WTC11 (cell line): ENCODE results near the gene RBM45. TPM values are rescaled to one million over a fixed set of nuclear protein-coding genes. Genes with fewer than 3 reads are reported as not detected.

Source experiments
- ATAC-seq: fragments of 200-7000 bp; cut with Tn5 transposase; 2 replicates; pipeline ENCODE4 v1.10.0; 2021; ENCODE audit warnings: mild to moderate bottlenecking, moderate library complexity
- CTCF ChIA-PET: fragments of 300-600 bp; sonication (Branson Sonifier 250); formaldehyde crosslinking; loops from one replicate; lab custom pipeline; 2021; ENCODE audit warnings: antibody characterized with exemption; lab: Charles Lee
- POLR2A ChIA-PET: fragments of 350-600 bp; sonication (Branson Sonifier 250); formaldehyde crosslinking; loops from one replicate; lab custom pipeline; 2021; ENCODE audit warnings: antibody characterized with exemption; lab: Charles Lee
- DNase-seq: peaks from one replicate; pipeline ENCODE4 v3.0.0; 2021; ENCODE audit warnings: low spot score
- H3K27ac Mint-ChIP-seq: 2 replicates; pipeline ENCODE4 v1.8.0; 2021; ENCODE audit warnings: mixed read lengths
- H3K27me3 Mint-ChIP-seq: 2 replicates; pipeline ENCODE4 v1.8.0; 2021; ENCODE audit warnings: low read depth, mild to moderate bottlenecking, moderate library complexity, mixed read lengths
- H3K36me3 Mint-ChIP-seq: 2 replicates; pipeline ENCODE4 v1.8.0; 2021; ENCODE audit warnings: mixed read lengths
- H3K4me1 Mint-ChIP-seq: 2 replicates; pipeline ENCODE4 v1.8.0; 2022; ENCODE audit warnings: mixed read lengths
- H3K4me3 Mint-ChIP-seq: 2 replicates; pipeline ENCODE4 v1.8.0; 2021; ENCODE audit warnings: mild to moderate bottlenecking, moderate library complexity, mixed read lengths
- H3K9me3 Mint-ChIP-seq: 2 replicates; pipeline ENCODE4 v1.8.0; 2021; ENCODE audit warnings: mixed read lengths
- EMX1 ChIP-seq: fragments of 250-450 bp; sonication (Bioruptor Pico); IDR thresholded peaks from 2 replicates; pipeline ENCODE4 v1.8.0; 2021; ENCODE audit warnings: mild to moderate bottlenecking
- ETV6 ChIP-seq: sonication (generic); formaldehyde crosslinking; IDR thresholded peaks from 2 replicates; pipeline ENCODE4 v1.8.1; 2022; ENCODE audit warnings: mild to moderate bottlenecking, missing genetic modification reagents
- GABPB1 ChIP-seq: sonication (generic); formaldehyde crosslinking; IDR thresholded peaks from 2 replicates; pipeline ENCODE4 v1.8.1; 2023; ENCODE audit warnings: mild to moderate bottlenecking, missing genetic modification reagents
- JUN ChIP-seq: sonication (generic); formaldehyde crosslinking; IDR thresholded peaks from 2 replicates; pipeline ENCODE4 v1.8.0; 2023; ENCODE audit warnings: mild to moderate bottlenecking, missing genetic modification reagents
- SMAD3 ChIP-seq: sonication (generic); formaldehyde crosslinking; IDR thresholded peaks from 2 replicates; pipeline ENCODE4 v1.8.0; 2022; ENCODE audit warnings: missing genetic modification reagents, mild to moderate bottlenecking, borderline replicate concordance
- SOX15 ChIP-seq: fragments of 250-450 bp; sonication (Bioruptor Pico); IDR thresholded peaks from 2 replicates; pipeline ENCODE4 v1.9.0; 2021; ENCODE audit warnings: mild to moderate bottlenecking
- ZNF121 ChIP-seq: sonication (generic); formaldehyde crosslinking; IDR thresholded peaks from 2 replicates; pipeline ENCODE4 v1.8.0; 2023; ENCODE audit warnings: missing genetic modification reagents
- ZNF138 ChIP-seq: sonication (generic); formaldehyde crosslinking; conservative IDR thresholded peaks from 2 replicates; pipeline ENCODE4 v1.8.1; 2022; ENCODE audit warnings: mild to moderate bottlenecking, moderate library complexity, missing genetic modification reagents
- ZNF219 ChIP-seq: sonication (generic); formaldehyde crosslinking; IDR thresholded peaks from 2 replicates; pipeline ENCODE4 v1.8.0; 2023; ENCODE audit warnings: missing genetic modification reagents, mild to moderate bottlenecking, borderline replicate concordance
- ZNF263 ChIP-seq: sonication (generic); formaldehyde crosslinking; IDR thresholded peaks from 2 replicates; pipeline ENCODE4 v1.8.1; 2022; ENCODE audit warnings: low read depth, mild to moderate bottlenecking, moderate library complexity, missing genetic modification reagents
- ZNF317 ChIP-seq: sonication (generic); formaldehyde crosslinking; IDR thresholded peaks from 2 replicates; pipeline ENCODE4 v1.8.1; 2023; ENCODE audit warnings: low read depth, mild to moderate bottlenecking, moderate library complexity, missing genetic modification reagents, borderline replicate concordance
- ZNF671 ChIP-seq: fragments of 250-450 bp; sonication (Bioruptor Pico); IDR thresholded peaks from 2 replicates; pipeline ENCODE4 v1.8.0; 2021; ENCODE audit warnings: mild to moderate bottlenecking
- total RNA-seq: library from RNA; stranded (reverse); gene quantifications from 3 replicates; pipeline ENCODE4 v1.2.3, GENCODE V29; 2021
- TF ChIP-seq, protein P1 (sequence below): fragments of 250-450 bp; sonication (Bioruptor Pico); IDR thresholded peaks from 2 replicates; pipeline ENCODE4 v1.9.0; 2021; ENCODE audit warnings: mild to moderate bottlenecking
- TF ChIP-seq, protein P2 (sequence below): sonication (generic); formaldehyde crosslinking; IDR thresholded peaks from 2 replicates; pipeline ENCODE4 v1.8.1; 2023; ENCODE audit warnings: mild to moderate bottlenecking, missing genetic modification reagents, moderate library complexity
- TF ChIP-seq, protein P3 (sequence below): sonication (generic); formaldehyde crosslinking; IDR thresholded peaks from 2 replicates; pipeline ENCODE4 v1.8.1; 2022; ENCODE audit warnings: low read depth, mild to moderate bottlenecking, moderate library complexity, missing genetic modification reagents, borderline replicate concordance
- TF ChIP-seq, protein P4 (sequence below): sonication (generic); formaldehyde crosslinking; IDR thresholded peaks from 2 replicates; pipeline ENCODE4 v1.8.1; 2023; ENCODE audit warnings: mild to moderate bottlenecking, missing genetic modification reagents, moderate library complexity
- TF ChIP-seq, protein P5 (sequence below): fragments of 250-450 bp; sonication (Bioruptor Pico); IDR thresholded peaks from 2 replicates; pipeline ENCODE4 v1.9.0; 2021; ENCODE audit warnings: mild to moderate bottlenecking, borderline replicate concordance
- TF ChIP-seq, protein P6 (sequence below): sonication (generic); formaldehyde crosslinking; conservative IDR thresholded peaks from 2 replicates; pipeline ENCODE4 v1.8.1; 2022; ENCODE audit warnings: mild to moderate bottlenecking, missing genetic modification reagents
- TF ChIP-seq, protein P7 (sequence below): sonication (generic); formaldehyde crosslinking; IDR thresholded peaks from 2 replicates; pipeline ENCODE4 v1.8.0; 2023; ENCODE audit warnings: mild to moderate bottlenecking, missing genetic modification reagents

RBM45 gene
- total RNA-seq, 1 experiment from 2014 or later: 9.2 TPM

DNA sequence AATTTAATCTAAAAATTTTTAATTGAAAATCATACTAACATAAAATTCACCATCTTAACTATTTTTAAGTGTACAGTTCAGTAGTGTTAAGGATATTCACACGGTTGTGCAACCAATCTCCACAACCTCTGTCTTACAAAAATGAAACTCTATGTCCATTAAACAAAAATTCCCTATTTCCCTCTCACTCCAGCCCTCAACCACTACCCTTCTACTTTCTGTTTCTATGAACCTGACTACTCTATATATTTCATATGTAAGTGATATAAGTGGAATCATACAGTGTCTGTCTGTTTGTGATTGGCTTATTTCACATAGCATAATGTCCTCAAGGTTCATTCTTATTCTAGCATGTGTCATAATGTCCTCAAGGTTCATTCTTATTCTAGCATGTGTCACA is 47.7 kb downstream of the RBM45 start:
- peaks cover 7% of the 10 kb centered on the region for H3K36me3 Mint-ChIP-seq
- no peak overlapping the region for H3K4me3 Mint-ChIP-seq
- POLR2A ChIA-PET: no interaction called here
- H3K27me3 Mint-ChIP-seq: peaks cover 3% of the 10 kb centered on the region; the same call in 1 of the 2 replicates
- TF ChIP-seq, protein P1, sequence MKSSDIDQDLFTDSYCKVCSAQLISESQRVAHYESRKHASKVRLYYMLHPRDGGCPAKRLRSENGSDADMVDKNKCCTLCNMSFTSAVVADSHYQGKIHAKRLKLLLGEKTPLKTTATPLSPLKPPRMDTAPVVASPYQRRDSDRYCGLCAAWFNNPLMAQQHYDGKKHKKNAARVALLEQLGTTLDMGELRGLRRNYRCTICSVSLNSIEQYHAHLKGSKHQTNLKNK (CRISPR knock-in tag): no peak
- TF ChIP-seq ZNF121 (CRISPR knock-in tag) (no peak), ETV6 (CRISPR knock-in tag) (no peak), JUN (CRISPR knock-in tag) (no peak), SOX15 (CRISPR knock-in tag) (no peak), GABPB1 (CRISPR knock-in tag) (no peak)
- TF ChIP-seq, protein P2, sequence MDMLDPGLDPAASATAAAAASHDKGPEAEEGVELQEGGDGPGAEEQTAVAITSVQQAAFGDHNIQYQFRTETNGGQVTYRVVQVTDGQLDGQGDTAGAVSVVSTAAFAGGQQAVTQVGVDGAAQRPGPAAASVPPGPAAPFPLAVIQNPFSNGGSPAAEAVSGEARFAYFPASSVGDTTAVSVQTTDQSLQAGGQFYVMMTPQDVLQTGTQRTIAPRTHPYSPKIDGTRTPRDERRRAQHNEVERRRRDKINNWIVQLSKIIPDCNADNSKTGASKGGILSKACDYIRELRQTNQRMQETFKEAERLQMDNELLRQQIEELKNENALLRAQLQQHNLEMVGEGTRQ (CRISPR knock-in tag): no peak
- TF ChIP-seq, protein P3, sequence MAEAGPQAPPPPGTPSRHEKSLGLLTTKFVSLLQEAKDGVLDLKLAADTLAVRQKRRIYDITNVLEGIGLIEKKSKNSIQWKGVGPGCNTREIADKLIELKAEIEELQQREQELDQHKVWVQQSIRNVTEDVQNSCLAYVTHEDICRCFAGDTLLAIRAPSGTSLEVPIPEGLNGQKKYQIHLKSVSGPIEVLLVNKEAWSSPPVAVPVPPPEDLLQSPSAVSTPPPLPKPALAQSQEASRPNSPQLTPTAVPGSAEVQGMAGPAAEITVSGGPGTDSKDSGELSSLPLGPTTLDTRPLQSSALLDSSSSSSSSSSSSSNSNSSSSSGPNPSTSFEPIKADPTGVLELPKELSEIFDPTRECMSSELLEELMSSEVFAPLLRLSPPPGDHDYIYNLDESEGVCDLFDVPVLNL (CRISPR knock-in tag): no peak
- TF ChIP-seq, protein P4, sequence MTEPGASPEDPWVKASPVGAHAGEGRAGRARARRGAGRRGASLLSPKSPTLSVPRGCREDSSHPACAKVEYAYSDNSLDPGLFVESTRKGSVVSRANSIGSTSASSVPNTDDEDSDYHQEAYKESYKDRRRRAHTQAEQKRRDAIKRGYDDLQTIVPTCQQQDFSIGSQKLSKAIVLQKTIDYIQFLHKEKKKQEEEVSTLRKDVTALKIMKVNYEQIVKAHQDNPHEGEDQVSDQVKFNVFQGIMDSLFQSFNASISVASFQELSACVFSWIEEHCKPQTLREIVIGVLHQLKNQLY (CRISPR knock-in tag): no peak
- H3K9me3 Mint-ChIP-seq: peaks cover 10% of the 10 kb centered on the region
- ATAC-seq: no peak
- no peaks in the 10 kb centered on the region; the same call in 1 of the 2 replicates for H3K4me1 Mint-ChIP-seq
- H3K27ac Mint-ChIP-seq: no peak overlapping the region
- CTCF ChIA-PET: interaction anchor here (1.2 kb wide), 1 partner anchor 247 kb away, joined by 3 read pairs; no protein-coding TSS in a partner anchor
- no peak for DNase-seq

DNA sequence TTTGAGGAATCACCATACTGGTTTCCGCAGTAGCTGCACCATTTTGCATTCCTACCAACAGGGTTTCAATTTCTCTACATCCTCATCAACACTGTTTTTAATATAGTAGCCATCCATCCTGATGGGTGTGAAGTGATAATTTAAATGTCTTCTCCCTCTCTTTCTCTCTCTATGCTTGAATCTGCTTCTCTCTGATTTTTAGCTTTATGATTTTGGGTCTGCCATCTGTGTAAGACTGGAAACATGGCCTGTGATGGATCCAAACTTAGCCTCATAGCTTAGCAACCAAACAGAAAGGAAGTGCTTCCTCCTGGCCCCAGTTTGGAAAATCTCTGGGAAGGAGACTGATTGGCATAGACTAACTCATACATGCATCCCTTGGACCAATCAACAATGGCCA is 48.4 kb downstream of the RBM45 start:
- Mint-ChIP-seq H3K4me1 (no peaks in the 10 kb centered on the region; the same call in 1 of the 2 replicates), H3K36me3 (peaks cover under 1% of the 10 kb centered on the region), H3K4me3 (no peak overlapping the region), H3K27me3 (no peaks in the 10 kb centered on the region), H3K27ac (no peak overlapping the region), H3K9me3 (peaks cover 4% of the 10 kb centered on the region)
- CTCF ChIA-PET: interaction anchor here (1.2 kb wide), 1 partner anchor 247 kb away, joined by 3 read pairs; no protein-coding TSS in a partner anchor
- DNase-seq (no peak), ATAC-seq (no peak)
- POLR2A ChIA-PET: no interaction called here
- TF ChIP-seq ZNF317 (CRISPR knock-in tag): no peak
- no peak for TF ChIP-seq ZNF219 (CRISPR knock-in tag)
- TF ChIP-seq, protein P5, sequence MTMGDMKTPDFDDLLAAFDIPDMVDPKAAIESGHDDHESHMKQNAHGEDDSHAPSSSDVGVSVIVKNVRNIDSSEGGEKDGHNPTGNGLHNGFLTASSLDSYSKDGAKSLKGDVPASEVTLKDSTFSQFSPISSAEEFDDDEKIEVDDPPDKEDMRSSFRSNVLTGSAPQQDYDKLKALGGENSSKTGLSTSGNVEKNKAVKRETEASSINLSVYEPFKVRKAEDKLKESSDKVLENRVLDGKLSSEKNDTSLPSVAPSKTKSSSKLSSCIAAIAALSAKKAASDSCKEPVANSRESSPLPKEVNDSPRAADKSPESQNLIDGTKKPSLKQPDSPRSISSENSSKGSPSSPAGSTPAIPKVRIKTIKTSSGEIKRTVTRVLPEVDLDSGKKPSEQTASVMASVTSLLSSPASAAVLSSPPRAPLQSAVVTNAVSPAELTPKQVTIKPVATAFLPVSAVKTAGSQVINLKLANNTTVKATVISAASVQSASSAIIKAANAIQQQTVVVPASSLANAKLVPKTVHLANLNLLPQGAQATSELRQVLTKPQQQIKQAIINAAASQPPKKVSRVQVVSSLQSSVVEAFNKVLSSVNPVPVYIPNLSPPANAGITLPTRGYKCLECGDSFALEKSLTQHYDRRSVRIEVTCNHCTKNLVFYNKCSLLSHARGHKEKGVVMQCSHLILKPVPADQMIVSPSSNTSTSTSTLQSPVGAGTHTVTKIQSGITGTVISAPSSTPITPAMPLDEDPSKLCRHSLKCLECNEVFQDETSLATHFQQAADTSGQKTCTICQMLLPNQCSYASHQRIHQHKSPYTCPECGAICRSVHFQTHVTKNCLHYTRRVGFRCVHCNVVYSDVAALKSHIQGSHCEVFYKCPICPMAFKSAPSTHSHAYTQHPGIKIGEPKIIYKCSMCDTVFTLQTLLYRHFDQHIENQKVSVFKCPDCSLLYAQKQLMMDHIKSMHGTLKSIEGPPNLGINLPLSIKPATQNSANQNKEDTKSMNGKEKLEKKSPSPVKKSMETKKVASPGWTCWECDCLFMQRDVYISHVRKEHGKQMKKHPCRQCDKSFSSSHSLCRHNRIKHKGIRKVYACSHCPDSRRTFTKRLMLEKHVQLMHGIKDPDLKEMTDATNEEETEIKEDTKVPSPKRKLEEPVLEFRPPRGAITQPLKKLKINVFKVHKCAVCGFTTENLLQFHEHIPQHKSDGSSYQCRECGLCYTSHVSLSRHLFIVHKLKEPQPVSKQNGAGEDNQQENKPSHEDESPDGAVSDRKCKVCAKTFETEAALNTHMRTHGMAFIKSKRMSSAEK (CRISPR knock-in tag): no peak
- TF ChIP-seq SOX15 (CRISPR knock-in tag): no peak
- no peak for TF ChIP-seq SMAD3 (CRISPR knock-in tag)
- TF ChIP-seq ZNF263 (CRISPR knock-in tag): no peak
- TF ChIP-seq, protein P4 (CRISPR knock-in tag): no peak
- TF ChIP-seq ZNF138: no peak
- no peak for TF ChIP-seq EMX1 (CRISPR knock-in tag)
- TF ChIP-seq, protein P6, sequence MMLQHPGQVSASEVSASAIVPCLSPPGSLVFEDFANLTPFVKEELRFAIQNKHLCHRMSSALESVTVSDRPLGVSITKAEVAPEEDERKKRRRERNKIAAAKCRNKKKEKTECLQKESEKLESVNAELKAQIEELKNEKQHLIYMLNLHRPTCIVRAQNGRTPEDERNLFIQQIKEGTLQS (CRISPR knock-in tag): no peak
- TF ChIP-seq, protein P7, sequence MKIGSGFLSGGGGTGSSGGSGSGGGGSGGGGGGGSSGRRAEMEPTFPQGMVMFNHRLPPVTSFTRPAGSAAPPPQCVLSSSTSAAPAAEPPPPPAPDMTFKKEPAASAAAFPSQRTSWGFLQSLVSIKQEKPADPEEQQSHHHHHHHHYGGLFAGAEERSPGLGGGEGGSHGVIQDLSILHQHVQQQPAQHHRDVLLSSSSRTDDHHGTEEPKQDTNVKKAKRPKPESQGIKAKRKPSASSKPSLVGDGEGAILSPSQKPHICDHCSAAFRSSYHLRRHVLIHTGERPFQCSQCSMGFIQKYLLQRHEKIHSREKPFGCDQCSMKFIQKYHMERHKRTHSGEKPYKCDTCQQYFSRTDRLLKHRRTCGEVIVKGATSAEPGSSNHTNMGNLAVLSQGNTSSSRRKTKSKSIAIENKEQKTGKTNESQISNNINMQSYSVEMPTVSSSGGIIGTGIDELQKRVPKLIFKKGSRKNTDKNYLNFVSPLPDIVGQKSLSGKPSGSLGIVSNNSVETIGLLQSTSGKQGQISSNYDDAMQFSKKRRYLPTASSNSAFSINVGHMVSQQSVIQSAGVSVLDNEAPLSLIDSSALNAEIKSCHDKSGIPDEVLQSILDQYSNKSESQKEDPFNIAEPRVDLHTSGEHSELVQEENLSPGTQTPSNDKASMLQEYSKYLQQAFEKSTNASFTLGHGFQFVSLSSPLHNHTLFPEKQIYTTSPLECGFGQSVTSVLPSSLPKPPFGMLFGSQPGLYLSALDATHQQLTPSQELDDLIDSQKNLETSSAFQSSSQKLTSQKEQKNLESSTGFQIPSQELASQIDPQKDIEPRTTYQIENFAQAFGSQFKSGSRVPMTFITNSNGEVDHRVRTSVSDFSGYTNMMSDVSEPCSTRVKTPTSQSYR (CRISPR knock-in tag): no peak
- TF ChIP-seq ZNF671: no peak
